Thymus (tissue), 11 donors: ENCODE measurements around the gene EML5. TPM values are rescaled to one million over a fixed set of nuclear protein-coding genes. Genes with fewer than 3 reads are reported as not detected.
"Not testable (repeated sequence)": the region's sequence is repeated elsewhere in the genome, so short reads cannot be mapped to it uniquely, and the experiment has no call there.

Source experiments
- DNase-seq, 9 donors: peaks; one replicate each; pipeline ENCODE4 v3.0.0-alpha.2; 2013; ENCODE audit warnings: low spot score in 9 of 9, low read depth in 6 of 9, missing footprints in 1 of 9
- H3K27ac ChIP-seq, 2 donors: one replicate each; pipeline ENCODE4 v1.5.1; 2013; ENCODE audit warnings: control low read depth in 1 of 2, low read depth in 1 of 2, low read length in 1 of 2, mild to moderate bottlenecking in 1 of 2, moderate library complexity in 1 of 2
- H3K27me3 ChIP-seq, 2 donors: one replicate each; pipeline ENCODE4 v1.5.1; 2013; ENCODE audit warnings: low read length in 1 of 2; ENCODE audit not compliant: control insufficient read depth in 2 of 2, insufficient read depth in 1 of 2
- H3K36me3 ChIP-seq, 2 donors: one replicate each; pipeline ENCODE4 v1.5.1; 2013; ENCODE audit warnings: low read length in 1 of 2, mild to moderate bottlenecking in 1 of 2, moderate library complexity in 1 of 2; ENCODE audit not compliant: control insufficient read depth in 2 of 2, insufficient read depth in 2 of 2
- H3K4me1 ChIP-seq, 2 donors: one replicate each; pipeline ENCODE4 v1.5.1; 2013; ENCODE audit warnings: low read length in 2 of 2; ENCODE audit not compliant: control insufficient read depth in 2 of 2, insufficient read depth in 2 of 2
- H3K4me3 ChIP-seq, 2 donors: one replicate each; pipeline ENCODE4 v1.5.1; 2013; ENCODE audit warnings: low read length in 2 of 2, control low read depth in 1 of 2, mild to moderate bottlenecking in 1 of 2
- H3K9me3 ChIP-seq, 2 donors: one replicate each; pipeline ENCODE4 v1.5.1; 2013; ENCODE audit warnings: low read length in 1 of 2, mild to moderate bottlenecking in 1 of 2; ENCODE audit not compliant: control insufficient read depth in 2 of 2, insufficient read depth in 1 of 2
- WGBS: extraction: QIAGEN DNeasy Blood & Tissue Kit; methylation state at CpG from one replicate; pipeline ENCODE4 v1.1.7; 2013; 5-methylcytosine and 5-hydroxymethylcytosine counted together
- polyA plus RNA-seq: library from polyadenylated mRNA; stranded (reverse); fragments of 200-250 nt; gene quantifications from one replicate; pipeline ENCODE4 v1.2.3, GENCODE V29; 2013
- total RNA-seq: library from RNA; stranded (reverse); fragments of 120-200 nt; gene quantifications from one replicate; pipeline ENCODE4 v1.2.4, GENCODE V29; 2013
- donor health status: healthy.

The EML5 gene
- total and polyA plus RNA-seq, 2 donors, result 0.57 to 1.2 TPM

- WGBS, result 89% methylated on average over 4 of the region's 4 CpGs
- peaks cover 3 to 6% of the 10 kb centered on the region in 2 donors for H3K4me1 ChIP-seq
- no peak overlapping the region for H3K27ac ChIP-seq
- no peak for DNase-seq
- H3K36me3 ChIP-seq, result no peaks in the 10 kb centered on the region
- no peak overlapping the region for H3K4me3 ChIP-seq
- H3K9me3 ChIP-seq, result no peaks in the 10 kb centered on the region
- no peaks in the 10 kb centered on the region for H3K27me3 ChIP-seq
These were observed 37.0 kb upstream of the EML5 start for GRCh38 chr14:88829685-88830302.

- no peak for DNase-seq
- Histone ChIP-seq H3K4me3 (no peak overlapping the region), H3K4me1 (peaks cover 5 to 6% of the 10 kb centered on the region in 2 donors), H3K36me3 (no peaks in the 10 kb centered on the region), H3K27me3 (no peaks in the 10 kb centered on the region), H3K27ac (no peak overlapping the region), H3K9me3 (no peaks in the 10 kb centered on the region)
- WGBS, result 22% methylated on average over 3 of the region's 3 CpGs
These were observed 36.4 kb upstream of the EML5 start for GRCh38 chr14:88829188-88829587.

DNA sequence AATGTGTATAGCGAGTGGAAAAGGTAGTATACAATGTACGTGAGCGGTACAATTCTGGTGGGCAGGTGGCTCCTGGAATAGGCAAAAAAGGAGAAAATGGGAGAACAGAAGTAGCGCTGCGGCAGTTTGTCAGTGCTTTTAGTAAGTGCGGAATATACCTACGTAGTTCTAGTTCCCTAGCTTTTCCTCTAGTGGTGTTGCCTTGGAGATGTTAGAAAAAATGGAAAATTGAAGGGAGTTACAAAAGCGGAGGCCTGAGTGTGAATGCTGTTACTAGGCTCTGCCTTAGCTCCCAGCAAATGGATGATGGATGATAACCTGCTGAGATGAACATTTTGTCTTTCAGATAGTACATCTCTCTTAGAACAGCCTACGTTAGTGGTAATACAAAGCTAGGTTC is 32.8 kb upstream of the EML5 start:
- no peaks in the 10 kb centered on the region for H3K36me3 ChIP-seq
- H3K9me3 ChIP-seq, result no peaks in the 10 kb centered on the region
- WGBS, result 99% methylated on average over 9 of the region's 9 CpGs
- H3K4me1 ChIP-seq, result peaks cover 5 to 6% of the 10 kb centered on the region in 2 donors
- H3K27me3 ChIP-seq, result peaks cover 0 to 4% of the 10 kb centered on the region in 2 donors
- DNase-seq, result no peak
- H3K4me3 ChIP-seq, result no peak overlapping the region
- no peak overlapping the region for H3K27ac ChIP-seq

DNA sequence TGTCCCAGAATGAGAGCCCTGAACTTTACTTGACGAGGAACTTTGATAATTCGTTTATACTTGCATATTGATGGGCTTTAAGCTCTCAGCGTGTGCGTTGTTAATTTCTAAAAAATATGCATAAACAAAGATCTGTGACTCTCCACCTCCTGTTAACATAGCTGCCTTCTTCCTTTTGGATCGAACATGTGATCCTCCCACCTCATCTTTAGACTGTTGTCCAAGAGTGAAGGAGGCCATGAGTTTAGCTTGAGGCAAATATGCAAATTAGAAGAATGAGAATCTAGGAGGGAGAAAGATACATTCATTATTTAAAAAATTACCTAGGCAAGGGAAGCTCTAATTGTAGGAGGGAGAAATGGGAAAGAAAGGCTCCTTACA is 32.3 kb upstream of the EML5 start:
- 13% methylated on average over 5 of the region's 5 CpGs for WGBS
- peak in 1 of 9 donors; percentile 3 for DNase-seq

DNA sequence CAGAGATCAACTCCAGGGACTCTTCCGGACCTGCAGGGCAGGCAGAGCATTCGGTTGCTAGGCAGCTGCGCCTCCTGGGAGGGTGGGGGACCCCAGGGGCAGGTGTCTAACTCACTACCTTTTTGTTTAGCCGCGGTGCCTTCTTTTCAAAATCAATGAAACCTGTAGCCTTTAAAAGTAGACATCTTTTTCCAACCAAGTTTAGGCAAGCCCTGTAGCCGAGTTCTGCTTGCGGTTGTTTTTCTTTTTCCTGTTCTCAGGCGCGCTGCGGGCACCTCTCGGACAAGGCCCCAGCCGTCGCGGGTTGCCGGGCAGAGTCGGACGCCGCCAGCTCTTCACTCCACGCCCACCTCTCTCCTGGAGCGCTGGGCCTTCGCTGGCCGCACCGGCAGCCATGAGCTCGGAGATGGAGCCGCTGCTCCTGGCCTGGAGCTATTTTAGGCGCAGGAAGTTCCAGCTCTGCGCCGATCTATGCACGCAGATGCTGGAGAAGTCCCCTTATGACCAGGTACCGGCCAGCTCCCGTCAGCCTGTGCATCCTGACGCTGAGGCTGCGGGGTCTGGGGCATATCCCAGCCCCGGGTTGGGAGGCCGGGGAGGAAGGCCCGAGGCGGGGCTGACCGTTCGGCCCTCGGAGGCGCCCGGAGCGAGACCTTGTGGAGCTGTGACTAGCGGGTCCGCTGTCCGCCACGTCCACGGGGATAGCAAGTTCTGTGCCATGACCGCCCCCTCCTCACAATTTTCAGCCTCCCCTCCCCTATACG is 31.7 kb upstream of the EML5 start, which contains the start of gene TTC8:
TTC8 (plus strand) TSS at position 338 of the 764 bp plus-strand sequence; CDS start at position 395, 57 bp downstream.
- Histone ChIP-seq H3K27ac (peak within 1 kb of the TSS; percentile 76 to 80), H3K4me3 (peak within 1 kb of the TSS; percentile 70 to 73), H3K36me3 (no peaks in the 10 kb centered on the region), H3K27me3 (peaks cover 0 to 5% of the 10 kb centered on the region in 2 donors), H3K9me3 (no peaks in the 10 kb centered on the region), H3K4me1 (peaks cover 5 to 6% of the 10 kb centered on the region in 2 donors)
- 1% methylated on average over 50 of the region's 50 CpGs for WGBS
- DNase-seq, result peak; percentile 74 to 93 (median 81)

More for the DNA sequence above, 32.3 kb upstream of the EML5 start:
- peak overlapping the region; percentile 70 to 73 for H3K4me3 ChIP-seq
- no peak overlapping the region for H3K27ac ChIP-seq
- peaks cover 5 to 6% of the 10 kb centered on the region in 2 donors for H3K4me1 ChIP-seq
- H3K27me3 ChIP-seq, result peaks cover 0 to 5% of the 10 kb centered on the region in 2 donors
- H3K9me3 ChIP-seq, result no peaks in the 10 kb centered on the region
- no peaks in the 10 kb centered on the region for H3K36me3 ChIP-seq

DNA sequence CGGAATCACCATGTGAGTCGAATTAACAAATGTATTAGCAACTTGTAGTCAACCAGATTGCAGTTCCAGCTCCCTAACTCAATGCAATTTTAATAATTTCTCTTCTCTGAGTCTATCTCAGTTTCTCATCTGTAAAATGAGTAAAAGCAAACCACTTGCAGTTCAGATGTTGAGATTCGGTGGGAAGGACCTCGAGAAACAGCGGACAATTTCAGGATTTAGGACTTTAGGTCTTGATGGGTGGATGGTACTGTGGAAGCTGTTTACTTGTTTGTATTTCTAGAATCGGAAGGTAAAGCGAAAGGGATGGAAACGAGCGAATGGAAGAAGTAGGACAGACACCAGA is 31.2 kb upstream of the EML5 start:
- peaks cover 0 to 5% of the 10 kb centered on the region in 2 donors for H3K27me3 ChIP-seq
- peak overlapping the region; percentile 70 to 73 for H3K4me3 ChIP-seq
- peak overlapping the region in 1 of 2 donors; percentile 80 for H3K27ac ChIP-seq
- DNase-seq, result no peak
- 13% methylated on average over 9 of the region's 9 CpGs for WGBS
- H3K36me3 ChIP-seq, result no peaks in the 10 kb centered on the region
- no peaks in the 10 kb centered on the region for H3K9me3 ChIP-seq
- H3K4me1 ChIP-seq, result peaks cover 5 to 6% of the 10 kb centered on the region in 2 donors

GRCh38 chr14:88821888-88822287 is 29.1 kb upstream of the EML5 start:
- DNase-seq, result no peak
- WGBS, result 66% methylated on average over 2 of the region's 2 CpGs
- no peak overlapping the region for H3K27ac ChIP-seq
- peaks cover 0 to 5% of the 10 kb centered on the region in 2 donors for H3K27me3 ChIP-seq
- H3K36me3 ChIP-seq, result no peaks in the 10 kb centered on the region
- no peaks in the 10 kb centered on the region for H3K9me3 ChIP-seq
- H3K4me3 ChIP-seq, result no peak overlapping the region
- H3K4me1 ChIP-seq, result peaks cover 5 to 6% of the 10 kb centered on the region in 2 donors

GRCh38 chr14:88821378-88821777 is 28.6 kb upstream of the EML5 start:
- H3K4me3 ChIP-seq, result no peak overlapping the region
- no peak for DNase-seq
- WGBS, result 100% methylated on average over 2 of the region's 2 CpGs
- no peaks in the 10 kb centered on the region for H3K9me3 ChIP-seq
- H3K36me3 ChIP-seq, result no peaks in the 10 kb centered on the region
- H3K27me3 ChIP-seq, result peaks cover 0 to 5% of the 10 kb centered on the region in 2 donors
- no peak overlapping the region for H3K27ac ChIP-seq
- H3K4me1 ChIP-seq, result peaks cover 5 to 6% of the 10 kb centered on the region in 2 donors

DNA sequence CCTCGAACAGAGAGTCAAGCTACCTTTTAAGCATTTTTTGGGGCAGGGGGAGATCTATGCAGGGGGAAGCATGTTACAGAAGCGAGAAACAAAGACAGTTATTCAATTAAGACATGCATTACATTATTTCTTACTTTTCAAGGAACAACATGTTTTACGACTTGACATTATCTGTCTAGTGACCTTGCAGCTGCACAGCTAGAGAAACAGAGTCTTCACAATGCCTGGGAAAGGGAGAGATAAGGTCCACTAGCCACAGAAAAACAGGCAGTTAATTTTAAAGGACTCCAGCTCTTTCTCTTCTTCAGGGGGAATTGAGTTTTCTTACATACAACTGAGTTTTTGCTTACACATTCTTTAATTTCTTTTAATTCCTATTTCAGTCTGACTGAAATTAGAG is 26.9 kb upstream of the EML5 start:
- 72% methylated on average over 3 of the region's 3 CpGs for WGBS
- H3K9me3 ChIP-seq, DNase-seq: not testable (repeated sequence)

More for the DNA sequence above, 26.9 kb upstream of the EML5 start:
- not testable (repeated sequence) for H3K36me3 ChIP-seq, H3K4me1 ChIP-seq, H3K27ac ChIP-seq, H3K4me3 ChIP-seq, H3K27me3 ChIP-seq
